HG02973 (cell line): ENCODE results near the gene DYSF.

Experiments used
- ATAC-seq: cut with Tn5 transposase; IDR thresholded peaks from one replicate; pipeline ENCODE4 v1.9.1; 2021; ENCODE audit warnings: moderate library complexity; ENCODE audit not compliant: unreplicated experiment

The DYSF gene

GRCh38 chr2:71548646-71549425 lies 95.5 kb downstream of the DYSF start:
- ATAC-seq = no peak

GRCh38 chr2:71550801-71551630 lies 97.7 kb downstream of the DYSF start:
- no peak for ATAC-seq

GRCh38 chr2:71551631-71551915 lies 98.2 kb downstream of the DYSF start:
- ATAC-seq = no peak

- no peak for ATAC-seq
Observed at GRCh38 chr2:71552356-71552755, 99.0 kb downstream of the DYSF start.

- ATAC-seq = no peak
Observed at GRCh38 chr2:71552861-71553301, 99.5 kb downstream of the DYSF start.

- no peak for ATAC-seq
Observed at GRCh38 chr2:71554028-71554705, 100.8 kb downstream of the DYSF start.

- ATAC-seq = no peak
Observed at GRCh38 chr2:71554706-71555056, 101.3 kb downstream of the DYSF start.

- ATAC-seq = no peak
Observed at GRCh38 chr2:71555798-71556454, 102.6 kb downstream of the DYSF start.

- no peak for ATAC-seq
Observed at GRCh38 chr2:71556692-71557250, 103.4 kb downstream of the DYSF start.

GRCh38 chr2:71557321-71557720 lies 104.0 kb downstream of the DYSF start:
- ATAC-seq = no peak

GRCh38 chr2:71558300-71559051 lies 105.1 kb downstream of the DYSF start:
- no peak for ATAC-seq

GRCh38 chr2:71559080-71559827 lies 105.9 kb downstream of the DYSF start:
- no peak for ATAC-seq

GRCh38 chr2:71559828-71560637 lies 106.7 kb downstream of the DYSF start:
- no peak for ATAC-seq

GRCh38 chr2:71560638-71561011 lies 107.3 kb downstream of the DYSF start:
- ATAC-seq = no peak

GRCh38 chr2:71561441-71562267 lies 108.3 kb downstream of the DYSF start:
- no peak for ATAC-seq

- ATAC-seq = no peak
Observed at GRCh38 chr2:71562518-71562917, 109.2 kb downstream of the DYSF start.

GRCh38 chr2:71563872-71564271 lies 110.5 kb downstream of the DYSF start:
- no peak for ATAC-seq

- no peak for ATAC-seq
Observed at GRCh38 chr2:71564361-71564760, 111.0 kb downstream of the DYSF start.
